MG63 (cell line): ENCODE data around the gene LSS. TPM values are rescaled to one million over a fixed set of nuclear protein-coding genes. Genes with fewer than 3 reads are reported as not detected.
"Not testable (repeated sequence)": the region's sequence is repeated elsewhere in the genome, so short reads cannot be mapped to it uniquely, and the experiment has no call there.

Experiments used
- DNase-seq: peaks from one replicate; pipeline ENCODE4 v3.0.0-alpha.2; 2020
- H3K27me3 ChIP-seq: fragments of 250-450 bp; sonication (Bioruptor Pico); 2 replicates; pipeline ENCODE4 v1.5.1; 2020; ENCODE audit warnings: mild to moderate bottlenecking, moderate library complexity
- H3K36me3 ChIP-seq: fragments of 250-450 bp; sonication (Bioruptor Pico); 2 replicates; pipeline ENCODE4 v1.5.1; 2020; ENCODE audit warnings: mild to moderate bottlenecking, moderate library complexity
- H3K4me3 ChIP-seq: fragments of 250-450 bp; sonication (Bioruptor Pico); 2 replicates; pipeline ENCODE4 v1.5.1; 2020; ENCODE audit warnings: mild to moderate bottlenecking, moderate library complexity
- H3K9me3 ChIP-seq: fragments of 250-450 bp; sonication (Bioruptor Pico); 2 replicates; pipeline ENCODE4 v1.5.1; 2020; ENCODE audit warnings: mild to moderate bottlenecking, moderate library complexity
- total RNA-seq: library from RNA; depleted of rRNA; stranded (reverse); fragments of >200 nt; shearing (Covaris generic); gene quantifications from 2 replicates; pipeline ENCODE4 v1.2.3, GENCODE V29; 2014; ENCODE audit warnings: low replicate concordance

The LSS gene
- total RNA-seq, 1 experiment from 2014 or later: 66.7 TPM

- no peak for DNase-seq
- Histone ChIP-seq H3K36me3 (no peaks in the 10 kb centered on the region), H3K27me3 (no peaks in the 10 kb centered on the region), H3K4me3 (no peak overlapping the region), H3K9me3 (no peaks in the 10 kb centered on the region)
These were observed 80.5 kb downstream of the LSS start for GRCh38 chr21:46148106-46148505.

GRCh38 chr21:46147429-46147828 is 81.1 kb downstream of the LSS start:
- DNase-seq, H3K27me3 ChIP-seq, H3K4me3 ChIP-seq, H3K9me3 ChIP-seq, H3K36me3 ChIP-seq: not testable (repeated sequence)

GRCh38 chr21:46146856-46147255 is 81.7 kb downstream of the LSS start:
- Histone ChIP-seq H3K4me3 (no peak overlapping the region), H3K36me3 (no peaks in the 10 kb centered on the region), H3K9me3 (peaks cover 4% of the 10 kb centered on the region; the same call in 1 of the 2 replicates), H3K27me3 (no peaks in the 10 kb centered on the region)
- DNase-seq: no peak

- Histone ChIP-seq H3K27me3 (no peaks in the 10 kb centered on the region), H3K4me3 (no peak overlapping the region)
These were observed 82.5 kb downstream of the LSS start for GRCh38 chr21:46145840-46146691.

GRCh38 chr21:46145159-46145839 is 83.3 kb downstream of the LSS start:
- Histone ChIP-seq H3K36me3 (no peaks in the 10 kb centered on the region), H3K4me3 (no peak overlapping the region), H3K27me3 (no peaks in the 10 kb centered on the region), H3K9me3 (peaks cover 4% of the 10 kb centered on the region; the same call in 1 of the 2 replicates)
- peak; percentile 1 for DNase-seq

More at GRCh38 chr21:46145840-46146691, 82.5 kb downstream of the LSS start:
- H3K36me3 ChIP-seq: no peaks in the 10 kb centered on the region
- peaks cover 4% of the 10 kb centered on the region; the same call in 1 of the 2 replicates for H3K9me3 ChIP-seq
- DNase-seq: no peak

- no peaks in the 10 kb centered on the region for H3K27me3 ChIP-seq
- DNase-seq: peak; percentile 8
- H3K4me3 ChIP-seq: no peak overlapping the region
These were observed 84.0 kb downstream of the LSS start for GRCh38 chr21:46144464-46145070.

GRCh38 chr21:46142582-46143473 is 85.7 kb downstream of the LSS start:
- no peaks in the 10 kb centered on the region for H3K36me3 ChIP-seq

More at GRCh38 chr21:46144464-46145070, 84.0 kb downstream of the LSS start:
- Histone ChIP-seq H3K9me3 (peaks cover 4% of the 10 kb centered on the region; the same call in 1 of the 2 replicates), H3K36me3 (no peaks in the 10 kb centered on the region)

GRCh38 chr21:46141767-46142581 is 86.6 kb downstream of the LSS start:
- Histone ChIP-seq H3K36me3 (no peaks in the 10 kb centered on the region), H3K27me3 (no peaks in the 10 kb centered on the region), H3K9me3 (peaks cover 4% of the 10 kb centered on the region; the same call in 1 of the 2 replicates), H3K4me3 (no peak overlapping the region)
- DNase-seq: no peak

More at GRCh38 chr21:46142582-46143473, 85.7 kb downstream of the LSS start:
- DNase-seq: peak; percentile 6
- Histone ChIP-seq H3K27me3 (no peaks in the 10 kb centered on the region), H3K4me3 (no peak overlapping the region), H3K9me3 (peaks cover 4% of the 10 kb centered on the region; the same call in 1 of the 2 replicates)

GRCh38 chr21:46140352-46141003 is 88.1 kb downstream of the LSS start:
- H3K9me3 ChIP-seq, H3K27me3 ChIP-seq, H3K4me3 ChIP-seq, H3K36me3 ChIP-seq, DNase-seq: not testable (repeated sequence)

GRCh38 chr21:46139686-46140085 is 88.9 kb downstream of the LSS start:
- Histone ChIP-seq H3K4me3 (no peak overlapping the region), H3K9me3 (peaks cover 4% of the 10 kb centered on the region; the same call in 1 of the 2 replicates), H3K27me3 (no peaks in the 10 kb centered on the region), H3K36me3 (no peaks in the 10 kb centered on the region)
- DNase-seq: no peak

GRCh38 chr21:46138383-46138970 is 90.1 kb downstream of the LSS start:
- H3K9me3 ChIP-seq: peaks cover 4% of the 10 kb centered on the region; the same call in 1 of the 2 replicates
- no peak for DNase-seq
- H3K4me3 ChIP-seq: no peak overlapping the region
- no peaks in the 10 kb centered on the region for H3K27me3 ChIP-seq
- no peaks in the 10 kb centered on the region for H3K36me3 ChIP-seq
